GM18517 (cell line): ENCODE results near the gene HPCAL4.

Experiments used
- ATAC-seq: cut with Tn5 transposase; IDR thresholded peaks from one replicate; pipeline ENCODE4 v1.9.1; 2021; ENCODE audit warnings: mild to moderate bottlenecking, moderate library complexity; ENCODE audit not compliant: unreplicated experiment

Gene HPCAL4

DNA sequence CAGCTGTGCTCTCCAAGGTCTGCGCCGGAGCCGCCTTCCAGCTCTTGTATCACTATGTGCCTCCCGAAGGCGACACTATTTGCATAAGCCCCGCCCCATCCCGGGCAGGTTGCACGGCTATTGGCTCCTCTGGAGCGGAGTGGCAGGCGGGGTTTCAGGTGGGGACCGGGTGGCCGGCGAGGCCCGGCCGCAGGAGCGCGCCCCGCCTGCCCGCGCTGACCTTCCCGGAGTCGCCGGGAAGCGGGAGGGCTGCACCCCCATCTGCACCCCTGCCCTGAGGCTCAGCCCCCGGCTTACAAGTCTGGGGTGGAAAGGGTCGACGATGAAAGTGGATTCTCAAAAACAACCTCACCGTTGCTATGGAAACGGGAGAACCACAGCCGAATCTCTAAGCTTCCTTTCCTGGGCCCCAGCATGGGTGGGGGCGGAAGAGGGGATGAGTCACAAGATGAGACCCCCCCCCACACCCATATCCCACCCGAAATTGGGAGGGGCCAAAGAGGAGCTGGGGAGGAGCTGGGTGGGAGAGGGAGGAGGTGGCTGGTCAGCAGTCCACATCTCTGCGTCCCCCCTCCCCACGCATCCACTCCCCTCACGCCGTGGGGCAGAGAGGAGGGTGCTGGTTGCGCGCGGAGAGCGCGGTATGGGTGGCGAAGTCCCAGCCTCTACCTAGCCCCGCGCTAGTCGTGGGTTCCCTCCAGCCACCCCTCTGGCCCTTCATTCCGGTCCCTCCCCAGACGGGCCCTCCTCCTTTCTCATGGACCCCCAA, at the start of gene HPCAL4:
Gene HPCAL4 (minus strand): TSS at position 51 of the 769 bp plus-strand sequence. CDS start 6,830 bp downstream, outside the sequence.
- ATAC-seq = no peak

DNA sequence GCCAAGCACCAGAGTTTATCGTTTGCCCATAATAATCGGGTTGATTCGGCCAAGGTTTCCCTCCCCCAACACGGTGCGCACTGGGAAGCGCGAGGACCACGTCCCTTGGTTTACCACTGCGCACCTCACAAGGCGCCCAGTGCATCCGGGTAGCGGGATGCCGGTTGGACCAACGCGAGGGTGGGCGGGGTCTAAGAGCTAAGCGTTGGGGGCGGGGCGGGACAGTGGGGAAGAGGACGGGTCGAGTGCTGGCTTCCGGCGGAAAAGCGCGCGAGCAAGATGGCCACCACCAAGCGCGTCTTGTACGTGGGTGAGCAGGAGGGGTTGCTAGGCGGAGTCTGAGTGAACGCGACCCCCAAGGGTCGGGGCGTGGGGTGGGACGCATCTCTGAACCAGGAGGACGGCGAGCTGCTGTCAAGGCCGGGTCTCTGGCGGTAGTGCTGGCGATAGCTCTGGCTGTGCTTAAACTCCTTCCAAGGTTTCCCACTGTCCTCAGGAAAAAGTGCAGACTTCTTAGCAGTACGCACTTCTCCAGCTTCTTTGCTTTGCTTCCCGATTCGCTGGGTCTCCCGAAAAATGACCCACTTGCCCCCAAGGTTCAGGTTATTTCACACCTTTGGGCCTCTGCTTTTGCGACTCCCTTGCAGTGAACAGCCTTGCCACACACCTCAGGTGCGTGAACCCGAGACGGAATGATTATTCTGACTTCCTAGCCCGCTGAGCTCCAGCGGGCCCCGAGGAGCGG, 47.6 kb upstream of the HPCAL4 start, which contains the start of gene PPIE:
Gene PPIE (plus strand): TSS at position 261 of the 745 bp plus-strand sequence. CDS start 19 bp downstream, at position 280.
- ATAC-seq = no peak

DNA sequence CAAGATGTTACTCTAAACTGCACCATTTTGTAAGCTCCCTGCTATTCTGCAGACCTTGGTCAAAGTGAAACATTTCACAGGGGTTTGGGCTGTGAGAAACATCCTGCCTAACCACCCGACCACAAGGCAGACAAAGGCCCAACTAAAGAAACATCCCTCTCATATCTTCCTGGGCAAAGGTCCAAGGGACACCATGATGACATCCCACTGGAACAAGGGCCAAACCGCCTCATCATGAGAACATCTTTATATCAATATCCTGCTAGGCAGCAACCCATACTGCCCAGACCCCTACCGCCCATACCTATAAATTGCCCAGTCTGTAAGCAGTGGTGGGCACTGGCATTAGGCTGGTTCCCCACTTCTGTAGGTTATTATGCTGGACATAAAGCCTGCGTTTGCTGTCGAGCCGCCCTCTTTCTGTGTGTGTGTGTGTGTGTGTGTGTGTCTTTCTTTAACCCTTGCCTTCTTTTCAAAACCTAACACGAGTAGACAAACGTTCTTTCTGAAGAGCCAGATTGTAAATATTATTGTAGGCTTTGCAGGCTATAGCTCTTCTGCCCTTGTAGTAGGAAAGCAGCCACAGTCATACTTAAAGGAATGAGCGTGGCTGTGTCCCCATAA, 46.4 kb upstream of the HPCAL4 start:
- no peak for ATAC-seq

DNA sequence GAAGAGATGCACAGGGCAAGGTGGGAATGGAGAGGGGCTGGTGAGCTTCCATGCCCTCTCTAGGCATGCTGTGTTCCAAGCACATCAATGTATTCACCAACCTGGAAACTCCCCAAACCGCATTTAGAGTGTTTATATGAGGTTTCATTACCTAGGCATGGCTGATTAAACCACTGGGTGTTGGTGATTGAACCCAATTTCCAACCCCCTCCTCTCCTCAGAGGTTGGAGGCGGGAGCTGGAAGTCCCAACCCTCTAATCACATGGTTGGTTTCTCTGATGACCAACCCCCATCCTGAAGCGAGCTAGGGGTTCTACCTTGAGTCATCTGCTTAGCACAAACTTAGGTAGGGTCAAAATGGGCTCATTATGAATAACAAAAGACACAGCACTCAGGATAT, 44.5 kb upstream of the HPCAL4 start:
- no peak for ATAC-seq

DNA sequence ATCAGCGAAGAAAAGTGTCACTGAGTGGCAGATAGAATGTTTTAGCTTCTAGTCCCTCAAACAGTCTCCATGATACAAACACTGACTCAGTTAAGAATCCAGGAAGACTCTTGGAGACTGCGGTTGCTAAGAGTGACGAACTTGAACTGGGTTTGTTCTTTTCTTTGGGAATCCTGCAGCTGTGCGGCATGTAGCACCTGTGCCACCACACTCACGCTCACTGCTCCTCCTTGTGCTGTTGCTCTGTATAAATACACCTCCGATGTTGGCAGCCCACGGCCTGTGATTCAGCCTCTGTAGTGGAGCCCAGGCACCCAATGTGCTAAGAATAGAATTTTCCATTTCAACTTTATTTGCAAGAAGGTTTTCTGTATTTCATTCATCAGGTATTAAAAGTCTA, 41.9 kb upstream of the HPCAL4 start:
- no peak for ATAC-seq

DNA sequence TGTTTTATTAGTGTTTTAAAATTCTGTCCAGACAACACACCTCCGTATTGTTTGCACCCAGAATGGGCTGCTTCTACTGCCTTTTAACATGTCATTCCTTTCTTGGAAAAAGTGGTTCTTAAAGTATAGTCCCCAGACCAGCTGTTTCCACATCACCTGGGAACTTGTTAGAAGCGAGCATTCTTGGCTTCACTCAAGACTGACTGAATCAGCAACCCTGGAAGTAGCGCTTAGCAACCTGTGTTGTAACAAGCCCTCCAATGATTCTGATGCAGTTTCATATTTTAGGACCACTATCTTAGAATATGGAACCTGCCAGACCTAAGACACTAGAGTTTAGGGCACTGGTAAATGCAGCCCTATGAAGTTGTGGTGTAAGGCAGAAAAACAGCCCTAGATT, 41.5 kb upstream of the HPCAL4 start:
- no peak for ATAC-seq

DNA sequence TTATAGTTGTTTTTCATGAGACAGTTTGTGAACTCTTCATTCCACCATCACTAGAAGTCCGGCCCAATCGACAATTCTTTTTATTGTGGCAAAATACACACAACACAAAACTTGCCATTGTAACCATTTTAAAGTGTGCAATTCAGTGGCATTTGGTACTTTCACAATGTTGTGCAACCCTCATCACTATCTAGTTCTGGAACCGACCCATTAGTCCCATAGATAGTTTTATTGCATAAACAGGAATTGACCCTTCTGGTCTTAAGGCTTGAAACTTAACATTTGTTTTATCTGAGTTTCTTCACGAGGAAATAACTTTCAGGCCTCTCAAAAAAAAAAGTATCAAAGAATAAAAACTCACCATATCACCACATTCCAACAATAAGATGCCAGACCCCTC, 38.6 kb upstream of the HPCAL4 start:
- ATAC-seq = no peak

DNA sequence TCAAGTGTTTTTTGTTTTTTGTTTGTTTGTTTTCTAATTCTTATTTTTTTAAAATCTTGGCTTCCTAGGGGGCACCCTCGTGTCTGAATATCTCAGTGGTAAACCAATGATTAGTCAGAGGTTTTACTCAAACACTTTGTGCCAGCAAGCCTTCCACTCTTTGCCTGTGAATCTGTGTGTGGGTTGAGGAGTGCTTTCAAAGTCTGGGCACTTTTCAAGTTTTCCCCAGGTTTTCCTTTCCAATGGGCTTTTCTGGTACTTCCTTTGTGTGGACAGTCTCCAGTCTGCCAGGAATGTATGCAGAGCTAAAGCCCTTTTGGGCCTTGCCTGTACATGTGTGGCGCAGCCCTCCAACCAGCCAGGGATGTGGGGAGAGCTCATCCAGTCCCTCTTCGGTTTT, 37.8 kb upstream of the HPCAL4 start:
- ATAC-seq = no peak

DNA sequence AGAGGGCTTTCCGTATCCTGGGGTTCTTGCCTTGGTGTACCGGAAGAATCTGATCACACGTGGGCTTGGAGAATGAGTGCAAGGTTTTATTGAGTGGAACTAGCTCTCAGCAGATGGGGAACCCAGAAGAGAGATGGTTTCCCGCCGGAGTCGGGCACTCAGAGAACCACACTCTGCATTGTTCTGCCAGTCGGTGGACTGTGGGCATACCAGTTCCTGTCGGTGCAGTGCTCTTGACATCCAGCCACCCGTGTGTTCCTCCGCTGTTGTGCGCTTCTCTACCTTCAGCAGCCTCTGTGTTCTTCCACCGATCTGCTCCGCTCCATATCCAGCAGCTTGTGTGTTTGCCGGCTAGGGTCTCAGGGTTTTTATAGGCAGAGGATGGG, 36.7 kb upstream of the HPCAL4 start:
- no peak for ATAC-seq

DNA sequence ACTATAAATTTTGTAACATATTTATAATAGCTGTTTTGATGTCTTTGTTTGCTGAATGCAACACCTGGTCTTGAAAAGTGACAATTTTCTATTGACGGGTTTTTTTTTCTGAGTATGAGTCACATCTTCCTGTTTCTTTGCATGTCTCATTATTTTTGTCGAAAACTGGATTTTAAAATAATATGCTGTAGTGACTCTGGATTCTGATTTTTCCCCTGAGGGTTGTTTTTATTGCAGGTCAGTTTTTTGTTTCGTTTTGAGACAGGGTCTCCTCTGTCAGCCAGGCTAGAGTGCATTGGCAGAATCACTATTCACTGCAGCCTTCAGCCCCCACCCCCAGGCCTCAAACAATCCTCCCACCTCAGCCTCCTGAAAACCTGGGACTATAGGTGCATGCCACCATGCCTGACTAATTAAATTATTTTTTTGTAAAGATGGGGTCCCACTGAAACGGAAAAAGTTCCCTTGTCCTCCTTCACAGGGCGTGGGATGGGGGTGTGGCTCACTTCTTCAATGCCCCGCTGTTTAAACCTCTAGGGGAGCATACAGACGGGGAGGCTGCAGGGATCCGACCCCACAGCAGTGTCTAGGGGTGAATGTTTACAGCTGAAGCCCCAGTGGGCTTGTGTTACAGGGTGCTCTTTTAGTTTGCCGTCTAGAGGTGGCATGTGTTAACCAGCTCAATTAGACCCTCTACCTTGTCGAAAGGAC, 36.1 kb upstream of the HPCAL4 start:
- peak; percentile 79 for ATAC-seq

DNA sequence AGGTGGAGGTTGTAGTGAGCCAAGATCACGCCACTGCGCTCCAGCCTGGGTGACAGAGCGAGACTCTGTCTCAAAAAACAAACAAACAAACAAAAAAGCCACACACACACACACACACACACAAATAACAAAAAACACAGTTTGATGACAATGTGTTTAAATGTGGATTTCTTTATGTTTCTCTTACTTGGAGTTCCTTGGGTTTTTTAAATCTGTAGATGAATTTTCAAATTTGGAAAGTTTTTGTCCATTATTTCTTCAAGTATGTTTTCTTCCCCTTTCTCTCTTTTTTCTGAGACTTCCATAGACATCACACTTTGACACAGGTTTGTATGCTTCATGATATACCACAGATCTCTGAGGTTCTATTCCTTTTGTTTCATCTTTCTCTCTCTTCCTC, 35.4 kb upstream of the HPCAL4 start:
- ATAC-seq = no peak

DNA sequence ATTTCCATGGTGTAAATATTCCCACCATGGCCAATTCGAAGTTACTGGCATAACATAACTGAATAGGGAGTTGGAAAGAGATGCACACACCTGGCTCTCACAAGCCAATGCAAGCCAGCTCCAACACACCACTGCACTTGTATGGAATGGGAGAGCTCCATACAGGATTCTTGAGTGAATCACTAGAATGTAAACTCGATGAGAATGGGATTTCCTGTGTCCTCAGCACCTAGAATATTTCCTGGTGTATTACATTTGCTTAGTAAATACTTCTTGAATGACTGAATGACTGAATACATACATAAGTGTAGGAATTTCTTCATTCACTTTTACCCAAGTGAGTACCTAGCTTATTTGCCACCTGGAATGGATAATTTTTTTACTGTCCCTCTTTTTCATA, 31.3 kb upstream of the HPCAL4 start:
- ATAC-seq = no peak

DNA sequence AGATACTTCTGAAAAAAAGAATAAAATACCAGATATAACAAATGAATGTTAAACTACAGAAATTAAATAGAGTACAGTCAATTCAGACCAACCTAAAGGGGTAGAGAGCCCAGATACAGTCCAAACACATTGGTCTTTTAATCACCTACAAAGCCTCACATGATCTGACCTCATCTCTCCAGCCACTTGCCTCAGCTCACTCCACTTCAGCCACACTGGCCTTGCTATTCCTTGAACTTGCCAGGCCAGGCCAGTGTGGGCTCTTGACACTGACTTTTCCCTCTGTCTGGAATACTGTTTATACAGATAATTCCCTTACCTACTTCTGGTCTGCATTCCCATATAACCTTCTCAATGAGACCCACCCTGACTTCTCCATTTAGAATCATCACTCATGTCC, 30.4 kb upstream of the HPCAL4 start:
- ATAC-seq = no peak

DNA sequence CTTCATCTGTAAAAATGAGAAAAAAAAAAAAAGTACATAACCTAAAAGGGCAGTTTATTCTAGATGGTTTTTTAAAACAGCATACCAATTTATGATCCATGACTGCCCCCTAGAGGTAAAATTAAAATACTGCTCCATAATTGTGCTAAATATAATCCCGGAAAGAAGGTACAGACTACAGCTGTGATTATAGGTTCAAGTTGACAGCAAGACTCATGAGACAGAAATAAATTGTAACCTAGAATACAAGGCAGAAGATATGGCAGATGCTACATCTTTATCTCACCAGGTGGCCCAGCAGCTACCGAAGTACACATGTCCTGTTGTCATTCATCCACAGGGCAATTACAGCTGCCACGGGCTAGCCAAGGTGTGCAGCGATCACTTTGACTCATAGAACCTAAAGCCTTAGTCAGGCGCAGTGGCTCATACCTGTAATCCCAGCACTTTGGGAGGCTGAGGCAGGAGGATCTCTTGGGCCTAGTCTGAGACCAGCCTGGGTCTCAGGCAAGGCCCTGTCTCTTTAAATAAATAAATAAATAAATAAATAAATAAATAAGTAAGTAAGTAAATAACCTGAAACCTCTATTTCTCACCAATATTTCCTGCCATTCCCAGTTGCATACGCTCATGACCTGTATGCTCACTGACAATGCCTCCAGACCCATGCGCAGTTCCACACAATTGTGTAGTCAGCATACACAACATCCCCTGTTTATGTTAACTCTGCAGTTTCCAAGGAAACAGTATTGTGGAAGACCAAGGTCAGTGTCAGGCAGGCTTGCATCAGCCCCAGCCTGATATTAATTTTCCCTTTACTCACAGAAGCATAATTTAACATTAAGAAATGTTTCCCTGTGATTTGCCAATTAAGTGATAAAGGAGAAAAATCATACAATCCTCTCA, 29.1 kb upstream of the HPCAL4 start:
- no peak for ATAC-seq

DNA sequence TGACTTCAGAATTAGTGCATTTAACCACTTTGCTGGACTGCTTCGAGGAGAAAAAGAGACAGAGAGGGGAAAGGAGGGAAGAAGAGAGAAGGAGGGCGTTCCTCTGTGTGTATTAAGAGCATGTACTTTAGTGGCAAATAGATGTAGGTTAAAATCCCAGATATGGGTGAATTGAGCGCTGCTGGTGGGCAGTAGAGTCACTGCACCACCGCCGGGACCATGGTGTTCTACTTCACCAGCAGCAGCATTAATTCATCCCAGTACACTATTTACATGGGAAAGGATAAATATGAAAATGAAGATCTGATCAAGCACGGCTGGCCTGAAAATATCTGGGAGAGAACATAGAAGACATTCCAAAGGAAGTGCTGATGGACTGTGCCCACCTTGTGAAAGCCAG, 26.6 kb upstream of the HPCAL4 start:
- no peak for ATAC-seq

DNA sequence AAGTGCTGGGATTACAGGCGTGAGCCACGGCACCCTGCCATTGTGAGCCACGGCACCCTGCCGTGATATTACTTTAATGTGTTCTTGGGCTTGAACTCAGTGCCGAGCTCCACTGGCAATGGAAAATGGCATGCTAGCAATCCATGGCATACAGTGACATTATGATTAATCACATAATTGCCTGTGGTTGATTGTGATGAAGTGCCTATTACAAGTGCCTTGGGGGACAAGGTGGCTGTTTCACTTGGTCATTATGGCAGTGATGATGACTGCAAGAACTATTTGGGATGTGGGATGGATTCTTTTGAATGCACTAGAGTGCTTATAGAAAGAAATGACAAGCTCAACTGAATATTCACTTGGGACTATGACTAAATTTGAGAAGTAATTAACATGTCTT, 22.3 kb upstream of the HPCAL4 start:
- no peak for ATAC-seq

DNA sequence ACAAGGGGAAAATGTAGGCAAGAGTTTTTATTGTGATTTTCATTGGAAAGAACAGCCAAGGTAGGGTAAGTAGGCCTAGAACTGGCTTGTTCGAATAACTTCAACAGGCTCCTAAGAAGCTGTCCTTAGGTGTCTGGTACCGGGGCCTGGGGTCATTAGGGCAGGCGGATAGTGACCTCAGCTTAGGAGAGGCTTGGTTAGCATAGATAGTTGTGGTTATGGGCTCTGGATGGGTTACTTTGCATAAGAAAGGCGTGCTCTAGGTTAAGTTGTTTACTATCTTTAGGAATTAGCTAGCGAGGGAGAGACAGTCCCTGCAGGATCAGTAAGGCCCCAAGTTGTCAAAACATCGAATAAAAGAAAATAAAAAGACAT, 20.7 kb upstream of the HPCAL4 start:
- no peak for ATAC-seq

DNA sequence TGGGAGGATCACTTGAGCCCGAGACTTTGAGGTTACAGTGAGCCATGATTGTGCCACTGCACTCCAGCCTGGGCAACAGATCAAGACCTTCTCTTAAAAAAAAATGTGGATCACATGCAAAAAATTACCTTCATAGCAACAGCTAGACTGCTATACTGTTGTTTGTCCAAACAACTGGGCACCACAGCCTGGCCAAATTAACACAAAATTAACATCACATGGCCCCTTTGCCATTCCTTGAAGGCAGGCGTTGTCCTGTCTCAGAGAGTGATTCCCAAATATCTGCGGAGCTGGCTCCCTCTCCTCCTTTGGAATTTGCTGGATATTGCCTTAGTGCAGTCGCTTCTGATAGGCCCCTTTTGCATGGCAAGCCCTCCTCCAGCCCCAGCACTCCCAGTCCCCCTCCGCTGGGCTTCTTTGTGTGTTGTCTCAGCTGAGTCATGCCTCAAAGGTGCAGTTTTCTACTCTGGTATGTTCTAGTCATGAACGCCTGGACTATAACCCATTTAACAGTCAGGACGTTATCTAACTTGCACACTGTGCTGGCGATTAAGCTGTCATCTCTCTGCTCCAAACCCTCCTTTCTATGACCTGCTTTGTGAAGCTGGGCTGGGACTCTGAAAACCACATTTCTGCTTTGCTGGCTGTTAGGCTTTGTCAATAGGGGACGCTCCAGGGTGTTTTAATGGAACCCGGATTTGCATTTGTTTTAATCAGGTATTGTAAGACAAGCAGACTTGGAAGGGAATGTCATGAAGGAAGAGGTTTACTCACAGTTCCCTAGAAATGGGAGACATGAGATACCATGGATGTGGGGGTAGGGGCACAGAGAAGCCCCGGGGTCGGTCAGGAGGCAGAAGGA, 20.1 kb upstream of the HPCAL4 start:
- ATAC-seq = no peak

DNA sequence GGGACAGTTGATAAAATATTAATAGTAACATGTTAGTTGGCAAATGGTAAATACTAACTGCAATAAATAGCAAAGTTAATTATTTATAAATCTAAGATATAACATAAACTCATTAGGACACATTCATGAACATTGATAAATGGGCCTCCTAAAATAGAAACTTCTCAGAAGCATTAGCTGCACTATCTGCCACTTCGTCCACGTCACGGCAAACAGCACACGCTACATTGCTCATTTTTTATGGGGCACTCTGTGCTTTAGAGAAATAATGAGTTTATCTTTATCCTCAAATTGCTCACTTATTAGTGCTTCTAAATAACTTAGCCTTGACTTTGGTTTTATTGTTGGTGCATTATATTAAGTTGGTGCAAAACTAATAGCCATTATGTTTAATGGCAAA, 16.3 kb upstream of the HPCAL4 start:
- ATAC-seq = no peak
